Activated T-helper 1 cell treated with anti-CD3 and anti-CD28 coated beads, Interleukin-2, amount 50 U/mL, for 16 hours (primary cell): ENCODE data around the gene KTN1.

Source experiments
- DNase-seq, 2 donors: peaks; one replicate each; pipeline ENCODE4 v3.0.0-alpha.2; 2020; ENCODE audit warnings: low read depth in 1 of 2, low spot score in 1 of 2

KTN1 gene

GRCh38 chr14:55609681-55610080 lies 29.7 kb downstream of the KTN1 start:
- no peak for DNase-seq

- DNase-seq, result no peak
Observed at GRCh38 chr14:55610713-55611370, 30.8 kb downstream of the KTN1 start.

GRCh38 chr14:55611859-55612258 lies 31.9 kb downstream of the KTN1 start:
- no peak for DNase-seq

- no peak for DNase-seq
Observed at GRCh38 chr14:55614304-55614703, 34.3 kb downstream of the KTN1 start.

GRCh38 chr14:55620277-55620676 lies 40.3 kb downstream of the KTN1 start:
- no peak for DNase-seq

GRCh38 chr14:55620981-55621380 lies 41.0 kb downstream of the KTN1 start:
- DNase-seq, result no peak

GRCh38 chr14:55621391-55621790 lies 41.4 kb downstream of the KTN1 start:
- DNase-seq, result no peak

GRCh38 chr14:55624913-55625312 lies 44.9 kb downstream of the KTN1 start:
- no peak for DNase-seq

GRCh38 chr14:55625481-55625880 lies 45.5 kb downstream of the KTN1 start:
- no peak for DNase-seq

- no peak for DNase-seq
Observed at GRCh38 chr14:55626131-55626530, 46.1 kb downstream of the KTN1 start.

GRCh38 chr14:55628426-55628825 lies 48.4 kb downstream of the KTN1 start:
- no peak for DNase-seq

- DNase-seq, result no peak
Observed at GRCh38 chr14:55638665-55639064, 58.7 kb downstream of the KTN1 start.

- no peak for DNase-seq
Observed at GRCh38 chr14:55641290-55641689, 61.3 kb downstream of the KTN1 start.

- no peak for DNase-seq
Observed at GRCh38 chr14:55641954-55642353, 61.9 kb downstream of the KTN1 start.

GRCh38 chr14:55645145-55645544 lies 65.1 kb downstream of the KTN1 start:
- DNase-seq, result no peak

GRCh38 chr14:55645845-55646832 lies 66.1 kb downstream of the KTN1 start:
- DNase-seq, result no peak

- DNase-seq, result no peak
Observed at GRCh38 chr14:55650992-55651391, 71.0 kb downstream of the KTN1 start.

- DNase-seq, result no peak
Observed at GRCh38 chr14:55654243-55654642, 74.2 kb downstream of the KTN1 start.

- no peak for DNase-seq
Observed at GRCh38 chr14:55661029-55661428, 81.0 kb downstream of the KTN1 start.

- DNase-seq, result no peak
Observed at GRCh38 chr14:55662752-55663151, 82.7 kb downstream of the KTN1 start.

- no peak for DNase-seq
Observed at GRCh38 chr14:55665067-55665675, 85.2 kb downstream of the KTN1 start.

GRCh38 chr14:55667801-55668200 lies 87.8 kb downstream of the KTN1 start:
- no peak for DNase-seq
